Osteocyte (in vitro differentiated cells): ENCODE data around the gene ZFAND6. TPM values are rescaled to one million over a fixed set of nuclear protein-coding genes. Genes with fewer than 3 reads are reported as not detected.

Experiments used
- DNase-seq: peaks from one replicate; pipeline ENCODE4 v3.0.0; 2021; ENCODE audit warnings: mixed read lengths; ENCODE audit not compliant: unreplicated experiment; ENCODE audit errors: extremely low spot score
- H3K27ac Mint-ChIP-seq: one replicate; pipeline ENCODE4 v1.8.0; 2021; ENCODE audit warnings: mild to moderate bottlenecking, mixed read lengths; ENCODE audit not compliant: unreplicated experiment
- H3K27me3 Mint-ChIP-seq: one replicate; pipeline ENCODE4 v1.8.0; 2021; ENCODE audit warnings: mixed read lengths; ENCODE audit not compliant: unreplicated experiment
- H3K36me3 Mint-ChIP-seq: one replicate; pipeline ENCODE4 v1.8.0; 2021; ENCODE audit warnings: mixed read lengths; ENCODE audit not compliant: unreplicated experiment
- H3K4me1 Mint-ChIP-seq: one replicate; pipeline ENCODE4 v1.8.0; 2021; ENCODE audit warnings: mixed read lengths; ENCODE audit not compliant: unreplicated experiment
- H3K4me3 Mint-ChIP-seq: one replicate; pipeline ENCODE4 v1.8.0; 2021; ENCODE audit warnings: mild to moderate bottlenecking, moderate library complexity, mixed read lengths; ENCODE audit not compliant: unreplicated experiment
- H3K9me3 Mint-ChIP-seq: one replicate; pipeline ENCODE4 v1.8.0; 2021; ENCODE audit warnings: mixed read lengths; ENCODE audit not compliant: unreplicated experiment
- total RNA-seq: library from RNA; stranded (reverse); gene quantifications from 2 replicates; pipeline ENCODE4 v1.2.1, GENCODE V29; 2021
- TF ChIP-seq, protein P1 (sequence below): fragments of 200-600 bp; sonication (generic); IDR thresholded peaks from 2 replicates; pipeline ENCODE4 v1.5.0; 2021; ENCODE audit warnings: antibody characterized with exemption, mild to moderate bottlenecking, moderate library complexity

The ZFAND6 gene
- total RNA-seq, 1 donor from 2014 or later: 63.8 TPM

DNA sequence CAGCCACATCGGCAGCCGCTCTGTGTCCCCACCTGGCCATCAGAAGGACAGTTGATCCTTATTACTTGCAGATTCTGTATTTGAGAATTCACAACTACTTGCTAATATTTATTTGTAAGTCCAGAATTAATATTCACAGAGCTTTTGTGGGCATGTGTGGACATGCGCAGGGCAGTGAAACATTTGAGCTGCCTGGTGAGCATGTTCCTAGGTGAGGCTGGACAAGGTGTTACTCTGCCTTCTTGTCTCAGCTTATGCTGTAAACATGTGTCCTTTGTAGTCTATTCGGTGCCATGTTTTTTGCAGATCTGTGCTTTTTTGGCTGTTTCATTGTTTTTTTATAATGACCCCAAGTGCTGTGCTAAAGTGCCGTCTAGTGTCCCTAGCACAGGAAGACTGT lies 108.9 kb downstream of the ZFAND6 start:
- H3K27me3 Mint-ChIP-seq: no peaks in the 10 kb centered on the region
- TF ChIP-seq, protein P1, sequence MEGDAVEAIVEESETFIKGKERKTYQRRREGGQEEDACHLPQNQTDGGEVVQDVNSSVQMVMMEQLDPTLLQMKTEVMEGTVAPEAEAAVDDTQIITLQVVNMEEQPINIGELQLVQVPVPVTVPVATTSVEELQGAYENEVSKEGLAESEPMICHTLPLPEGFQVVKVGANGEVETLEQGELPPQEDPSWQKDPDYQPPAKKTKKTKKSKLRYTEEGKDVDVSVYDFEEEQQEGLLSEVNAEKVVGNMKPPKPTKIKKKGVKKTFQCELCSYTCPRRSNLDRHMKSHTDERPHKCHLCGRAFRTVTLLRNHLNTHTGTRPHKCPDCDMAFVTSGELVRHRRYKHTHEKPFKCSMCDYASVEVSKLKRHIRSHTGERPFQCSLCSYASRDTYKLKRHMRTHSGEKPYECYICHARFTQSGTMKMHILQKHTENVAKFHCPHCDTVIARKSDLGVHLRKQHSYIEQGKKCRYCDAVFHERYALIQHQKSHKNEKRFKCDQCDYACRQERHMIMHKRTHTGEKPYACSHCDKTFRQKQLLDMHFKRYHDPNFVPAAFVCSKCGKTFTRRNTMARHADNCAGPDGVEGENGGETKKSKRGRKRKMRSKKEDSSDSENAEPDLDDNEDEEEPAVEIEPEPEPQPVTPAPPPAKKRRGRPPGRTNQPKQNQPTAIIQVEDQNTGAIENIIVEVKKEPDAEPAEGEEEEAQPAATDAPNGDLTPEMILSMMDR: no peak
- H3K4me1 Mint-ChIP-seq: no peaks in the 10 kb centered on the region
- H3K4me3 Mint-ChIP-seq: no peak overlapping the region
- H3K27ac Mint-ChIP-seq: no peak overlapping the region
- H3K9me3 Mint-ChIP-seq: no peaks in the 10 kb centered on the region
- H3K36me3 Mint-ChIP-seq: peaks cover 1% of the 10 kb centered on the region
- DNase-seq: no peak

DNA sequence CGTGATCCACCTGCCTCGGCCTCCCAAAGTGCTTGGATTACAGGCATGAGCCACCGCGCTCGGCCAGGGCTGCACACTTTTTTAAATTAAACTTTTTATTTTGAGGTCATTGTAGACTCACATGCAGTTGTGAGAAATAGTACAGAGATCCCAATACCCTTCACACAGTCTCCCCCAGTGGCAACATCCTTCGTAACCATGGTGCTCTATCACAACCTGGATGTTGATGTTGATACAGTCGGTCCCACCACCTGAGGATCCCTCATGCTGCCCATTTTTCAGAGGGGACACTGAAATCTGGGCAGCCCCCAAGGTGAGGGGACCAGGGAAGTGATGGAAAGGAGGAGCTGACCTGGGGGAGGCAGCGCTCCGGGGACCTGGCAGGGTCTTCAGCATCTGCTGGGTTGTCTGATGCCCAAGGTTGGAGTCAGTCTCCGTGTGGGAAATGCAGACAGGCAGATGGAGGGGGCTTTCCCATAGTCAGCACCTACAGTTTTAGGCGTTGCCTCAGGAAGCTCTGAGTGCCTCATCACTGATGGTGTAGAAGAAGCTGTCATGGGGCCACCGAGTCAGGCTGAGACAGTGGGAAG lies 110.4 kb downstream of the ZFAND6 start:
- DNase-seq: no peak
- Mint-ChIP-seq H3K27me3 (no peaks in the 10 kb centered on the region), H3K4me3 (no peak overlapping the region)

DNA sequence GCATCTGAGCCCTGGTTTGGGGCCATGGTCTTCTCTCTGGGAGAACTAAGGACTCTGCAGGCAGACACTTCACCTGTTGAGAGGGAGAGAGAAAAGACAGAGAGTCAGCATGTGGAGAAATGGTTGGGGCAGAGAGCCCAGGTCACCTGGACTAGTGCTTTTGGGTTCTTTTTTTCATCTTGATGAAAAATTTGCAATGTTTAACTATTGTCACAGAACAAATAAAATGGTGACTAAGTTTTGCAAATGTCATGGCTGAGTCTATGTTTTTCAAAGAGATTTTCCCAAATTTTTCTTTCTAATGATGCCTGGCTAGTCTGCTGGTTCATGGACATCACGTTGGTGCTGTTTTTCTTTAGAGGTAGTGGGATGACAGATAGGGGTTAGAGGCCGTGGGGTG lies 111.1 kb downstream of the ZFAND6 start:
- TF ChIP-seq, protein P1: no peak
- Mint-ChIP-seq H3K27me3 (no peaks in the 10 kb centered on the region), H3K36me3 (peaks cover 1% of the 10 kb centered on the region), H3K4me1 (no peaks in the 10 kb centered on the region), H3K4me3 (no peak overlapping the region), H3K9me3 (no peaks in the 10 kb centered on the region), H3K27ac (no peak overlapping the region)
- DNase-seq: no peak

More for the DNA sequence above, 110.4 kb downstream of the ZFAND6 start:
- TF ChIP-seq, protein P1: no peak
- Mint-ChIP-seq H3K9me3 (no peaks in the 10 kb centered on the region), H3K4me1 (no peaks in the 10 kb centered on the region), H3K27ac (no peak overlapping the region), H3K36me3 (peaks cover 1% of the 10 kb centered on the region)

DNA sequence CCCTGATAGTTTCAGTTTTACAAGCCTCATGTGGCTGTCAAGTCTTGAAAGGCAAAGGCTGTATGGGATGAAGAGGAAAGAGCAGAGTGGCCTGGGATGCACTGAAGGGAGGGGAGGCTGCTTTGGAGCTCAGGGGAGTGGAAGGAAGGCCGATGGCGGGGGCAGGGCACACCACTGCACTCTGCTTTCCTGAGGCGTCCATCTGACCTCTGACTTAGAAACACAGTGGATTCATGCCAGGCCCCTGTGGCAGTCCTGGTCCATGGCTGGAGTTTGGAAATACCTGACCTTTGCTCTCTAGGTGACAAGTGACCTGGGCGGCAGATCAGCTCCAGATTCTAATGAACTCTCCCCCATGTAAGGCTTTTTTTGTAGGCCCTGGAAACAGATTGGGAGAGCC lies 112.3 kb downstream of the ZFAND6 start:
- Mint-ChIP-seq H3K36me3 (peaks cover 1% of the 10 kb centered on the region), H3K4me3 (no peak overlapping the region)
- DNase-seq: no peak

DNA sequence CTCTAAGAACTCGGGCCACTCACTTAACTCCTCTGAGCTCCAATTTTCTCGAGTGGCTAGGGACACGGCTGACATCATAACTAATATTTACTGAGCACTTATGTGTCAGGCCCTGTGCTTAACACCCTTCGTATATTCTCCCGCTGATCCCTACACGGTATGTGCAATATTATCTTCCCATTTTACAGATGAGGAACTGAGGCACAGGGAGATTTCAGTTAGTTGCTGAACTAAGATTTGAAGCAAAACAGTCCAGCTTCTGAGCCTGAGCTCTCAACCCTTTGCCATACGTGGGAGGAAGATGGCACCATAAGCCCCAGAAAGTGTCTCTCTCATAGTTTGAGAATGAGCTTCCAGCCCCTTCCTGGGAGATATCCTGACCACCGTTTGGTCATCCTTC lies 112.9 kb downstream of the ZFAND6 start:
- TF ChIP-seq, protein P1: no peak
- H3K27me3 Mint-ChIP-seq: no peaks in the 10 kb centered on the region
- H3K9me3 Mint-ChIP-seq: no peaks in the 10 kb centered on the region
- no peak for DNase-seq
- H3K4me1 Mint-ChIP-seq: no peaks in the 10 kb centered on the region
- H3K36me3 Mint-ChIP-seq: peaks cover 1% of the 10 kb centered on the region
- H3K27ac Mint-ChIP-seq: no peak overlapping the region
- no peak overlapping the region for H3K4me3 Mint-ChIP-seq

More for the DNA sequence above, 112.3 kb downstream of the ZFAND6 start:
- Mint-ChIP-seq H3K27me3 (no peaks in the 10 kb centered on the region), H3K9me3 (no peaks in the 10 kb centered on the region), H3K27ac (no peak overlapping the region), H3K4me1 (no peaks in the 10 kb centered on the region)
- TF ChIP-seq, protein P1: no peak
